Smooth muscle cell (in vitro differentiated cells): Measurements from ENCODE around the gene TRIP6. TPM values are rescaled to one million over a fixed set of nuclear protein-coding genes. Genes with fewer than 3 reads are reported as not detected.
"Not testable (repeated sequence)": the region's sequence is repeated elsewhere in the genome, so short reads cannot be mapped to it uniquely, and the experiment has no call there.

Experiments used
- DNase-seq: peaks from one replicate; lab custom pipeline; 2025; ENCODE audit not compliant: unreplicated experiment; lab: John Stamatoyannopoulos, UW
- H2AFZ ChIP-seq: fragments of 200-600 bp; sonication (generic); 2 replicates; pipeline ENCODE4 v1.6.0; 2016; ENCODE audit warnings: antibody characterized with exemption, low read depth, mild to moderate bottlenecking
- H3F3A ChIP-seq: fragments of 200-600 bp; sonication (generic); 2 replicates; pipeline ENCODE4 v1.6.0; 2017; ENCODE audit warnings: antibody characterized with exemption, low read depth
- H3K27ac ChIP-seq: fragments of 200-600 bp; sonication (generic); 2 replicates; pipeline ENCODE4 v1.5.1; 2016; ENCODE audit warnings: low read depth, mild to moderate bottlenecking
- H3K27me3 ChIP-seq: fragments of 200-600 bp; sonication (generic); 2 replicates; pipeline ENCODE4 v1.6.1; 2016; ENCODE audit warnings: low read depth, mild to moderate bottlenecking
- H3K36me3 ChIP-seq: fragments of 200-600 bp; sonication (generic); 2 replicates; pipeline ENCODE4 v1.5.1; 2016; ENCODE audit warnings: low read depth
- H3K4me1 ChIP-seq: fragments of 200-600 bp; sonication (generic); 2 replicates; pipeline ENCODE4 v1.5.1; 2016; ENCODE audit warnings: low read depth
- H3K4me2 ChIP-seq: fragments of 200-600 bp; sonication (generic); 2 replicates; pipeline ENCODE4 v1.6.0; 2016; ENCODE audit warnings: mild to moderate bottlenecking
- H3K4me3 ChIP-seq: fragments of 200-600 bp; sonication (generic); 2 replicates; pipeline ENCODE4 v1.5.1; 2016; ENCODE audit warnings: mild to moderate bottlenecking
- H3K79me2 ChIP-seq: fragments of 200-600 bp; sonication (generic); 2 replicates; pipeline ENCODE4 v1.6.0; 2016; ENCODE audit warnings: low read depth, mild to moderate bottlenecking
- H3K9ac ChIP-seq: fragments of 200-600 bp; sonication (generic); 2 replicates; pipeline ENCODE4 v1.6.0; 2016; ENCODE audit warnings: low read depth
- H3K9me3 ChIP-seq: fragments of 200-600 bp; sonication (generic); replicated peaks from 2 replicates; pipeline ENCODE4 v1.5.1; 2016; ENCODE audit warnings: low read depth
- H4K20me1 ChIP-seq: fragments of 200-600 bp; sonication (generic); 2 replicates; pipeline ENCODE4 v1.6.0; 2016; ENCODE audit warnings: low read depth
- WGBS: methylation state at CpG from one replicate; pipeline ENCODE4 v1.1.7; 2016; ENCODE audit warnings: low lambda C conversion rate; 5-methylcytosine and 5-hydroxymethylcytosine counted together
- polyA plus RNA-seq: library from polyadenylated mRNA; unstranded; fragments of >200 nt; fragmentation: Nextera tagmentation; extraction: Ambion mirVana; gene quantifications from 2 replicates; pipeline ENCODE4 v1.2.1, GENCODE V29; 2016
- total RNA-seq: library from RNA; depleted of rRNA; stranded (reverse); fragments of >200 nt; gene quantifications from 2 replicates; pipeline ENCODE4 v1.2.3, GENCODE V29; 2014
- TF ChIP-seq, protein P1 (sequence below): fragments of 200-600 bp; sonication (generic); IDR thresholded peaks from 2 replicates; pipeline ENCODE4 v1.5.1; 2017; ENCODE audit warnings: borderline replicate concordance, mild to moderate bottlenecking, antibody characterized with exemption; ENCODE audit not compliant: insufficient read depth, poor library complexity, severe bottlenecking

TRIP6 gene
- total and polyA plus RNA-seq, 2 experiments from 2014 or later = 46.8 to 65.6 TPM

DNA sequence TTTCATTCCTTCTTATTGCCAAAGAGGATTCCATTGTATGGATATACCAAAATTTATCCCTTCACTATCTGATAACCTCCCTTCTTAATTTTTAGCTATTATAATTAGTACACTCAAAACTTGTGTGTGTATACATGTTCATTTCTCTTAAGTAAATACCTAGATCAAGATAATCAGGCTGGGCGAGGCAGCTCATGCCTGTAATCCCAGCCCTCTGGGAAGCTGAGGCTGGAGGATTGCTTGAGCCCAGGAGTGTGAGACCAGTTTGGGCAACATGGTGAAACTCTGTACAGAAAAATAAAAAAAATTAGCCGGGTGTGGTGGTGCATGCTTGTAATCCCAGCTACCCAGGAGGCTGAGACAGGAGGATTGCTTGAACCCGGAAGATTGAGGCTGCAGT, 44.3 kb downstream of the TRIP6 start:
- no peak overlapping the region for H3K4me2 ChIP-seq
- TF ChIP-seq, protein P1, sequence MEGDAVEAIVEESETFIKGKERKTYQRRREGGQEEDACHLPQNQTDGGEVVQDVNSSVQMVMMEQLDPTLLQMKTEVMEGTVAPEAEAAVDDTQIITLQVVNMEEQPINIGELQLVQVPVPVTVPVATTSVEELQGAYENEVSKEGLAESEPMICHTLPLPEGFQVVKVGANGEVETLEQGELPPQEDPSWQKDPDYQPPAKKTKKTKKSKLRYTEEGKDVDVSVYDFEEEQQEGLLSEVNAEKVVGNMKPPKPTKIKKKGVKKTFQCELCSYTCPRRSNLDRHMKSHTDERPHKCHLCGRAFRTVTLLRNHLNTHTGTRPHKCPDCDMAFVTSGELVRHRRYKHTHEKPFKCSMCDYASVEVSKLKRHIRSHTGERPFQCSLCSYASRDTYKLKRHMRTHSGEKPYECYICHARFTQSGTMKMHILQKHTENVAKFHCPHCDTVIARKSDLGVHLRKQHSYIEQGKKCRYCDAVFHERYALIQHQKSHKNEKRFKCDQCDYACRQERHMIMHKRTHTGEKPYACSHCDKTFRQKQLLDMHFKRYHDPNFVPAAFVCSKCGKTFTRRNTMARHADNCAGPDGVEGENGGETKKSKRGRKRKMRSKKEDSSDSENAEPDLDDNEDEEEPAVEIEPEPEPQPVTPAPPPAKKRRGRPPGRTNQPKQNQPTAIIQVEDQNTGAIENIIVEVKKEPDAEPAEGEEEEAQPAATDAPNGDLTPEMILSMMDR = no peak
- H4K20me1 ChIP-seq = no peaks in the 10 kb centered on the region
- no peak overlapping the region for H3K9ac ChIP-seq
- no peaks in the 10 kb centered on the region for H3F3A ChIP-seq
- DNase-seq = no peak
- no peak overlapping the region for H2AFZ ChIP-seq
- no peaks in the 10 kb centered on the region for H3K27me3 ChIP-seq
- no peaks in the 10 kb centered on the region for H3K4me1 ChIP-seq
- H3K36me3 ChIP-seq = no peaks in the 10 kb centered on the region
- H3K27ac ChIP-seq = no peak overlapping the region
- no peaks in the 10 kb centered on the region for H3K9me3 ChIP-seq
- H3K4me3 ChIP-seq = no peak overlapping the region
- H3K79me2 ChIP-seq = no peaks in the 10 kb centered on the region
- 85% methylated on average over 3 of the region's 3 CpGs for WGBS

DNA sequence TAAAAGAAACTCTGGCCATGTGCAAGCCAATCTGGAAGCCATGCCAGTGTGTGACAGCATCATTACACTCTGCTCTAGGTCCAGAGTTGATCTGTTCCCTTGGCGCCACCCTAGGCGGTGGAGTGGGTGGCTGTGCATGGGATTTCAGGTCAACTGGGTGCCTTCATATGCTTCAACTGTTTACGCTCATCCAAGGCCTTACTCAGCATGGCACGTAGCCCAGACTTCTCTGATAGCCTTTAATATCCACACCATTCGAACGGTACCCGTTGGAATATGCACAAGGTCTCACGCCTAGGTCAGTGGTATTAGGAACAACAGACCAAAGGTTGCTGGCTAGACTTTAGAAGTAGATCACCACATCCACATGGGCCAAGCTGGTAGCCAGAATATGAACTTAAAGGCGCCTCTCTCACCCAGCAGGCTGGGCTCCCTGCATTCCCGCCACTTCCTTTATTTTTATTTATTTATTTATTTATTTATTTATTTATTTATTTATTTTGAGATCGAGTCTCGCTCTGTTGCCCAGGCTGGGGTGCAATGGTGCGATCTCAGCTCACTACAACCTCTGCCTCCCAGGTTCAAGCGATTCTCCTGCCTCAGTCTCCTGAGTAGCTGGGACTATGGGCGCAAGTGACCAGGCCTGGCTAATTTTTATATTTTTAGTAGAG, 47.2 kb downstream of the TRIP6 start:
- Histone ChIP-seq H3K27me3 (no peaks in the 10 kb centered on the region), H3K27ac (no peak overlapping the region), H4K20me1 (no peaks in the 10 kb centered on the region), H3K4me2 (no peak overlapping the region), H3K9me3 (no peaks in the 10 kb centered on the region), H3F3A (no peaks in the 10 kb centered on the region), H3K9ac (no peak overlapping the region), H3K36me3 (no peaks in the 10 kb centered on the region), H3K4me3 (no peak overlapping the region), H2AFZ (no peak overlapping the region), H3K4me1 (no peaks in the 10 kb centered on the region), H3K79me2 (no peaks in the 10 kb centered on the region)
- TF ChIP-seq, protein P1 = no peak
- DNase-seq = no peak
- WGBS = 89% methylated on average over 15 of the region's 15 CpGs

DNA sequence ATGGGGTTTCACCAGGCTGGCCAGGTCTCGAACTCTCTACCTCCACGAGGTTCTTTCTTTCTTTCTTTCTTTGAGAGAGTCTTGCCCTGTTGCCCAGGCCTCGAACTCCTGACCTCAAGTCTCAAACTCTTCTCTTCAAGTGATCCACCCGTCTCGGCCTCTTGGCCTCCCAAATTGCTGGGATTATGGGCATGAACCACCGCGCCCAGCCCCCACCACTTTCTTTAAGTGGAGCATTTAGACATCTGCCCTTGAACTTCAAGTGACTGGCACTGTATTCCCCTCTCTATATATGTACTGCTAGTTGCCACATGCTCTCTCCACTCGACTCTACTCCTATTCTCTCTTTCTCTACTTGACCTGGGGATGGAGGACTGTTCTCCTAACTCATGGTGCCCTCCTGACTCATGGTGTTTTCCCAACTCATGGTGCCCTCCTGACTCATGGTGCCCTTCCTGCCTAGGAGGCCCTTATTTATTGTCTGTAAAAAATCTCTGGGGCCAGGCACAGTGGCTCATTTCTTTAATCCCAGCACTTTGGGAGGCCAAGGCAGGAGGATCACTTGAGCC, 47.8 kb downstream of the TRIP6 start:
- Histone ChIP-seq H3K27ac (no peak overlapping the region), H3K4me3 (no peak overlapping the region)

DNA sequence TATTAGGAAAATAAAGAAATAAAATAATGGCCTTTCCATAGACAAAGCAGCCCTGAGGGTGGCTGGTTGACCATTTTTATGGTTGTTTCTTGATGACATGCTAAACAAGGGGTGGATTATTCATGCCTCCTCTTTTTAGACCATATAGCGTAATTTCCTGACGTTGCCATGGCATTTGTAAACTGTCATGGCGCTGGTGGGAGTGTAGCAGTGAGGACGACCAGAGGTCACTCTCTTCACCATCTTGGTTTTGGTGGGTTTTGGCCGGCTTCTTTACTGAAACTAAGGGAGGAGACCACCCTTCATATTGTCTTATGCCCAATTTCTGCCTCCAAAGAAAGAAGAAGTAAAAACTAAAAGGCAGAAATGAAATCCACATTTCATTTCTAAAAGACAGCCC, 52.1 kb downstream of the TRIP6 start:
- H3K27me3 ChIP-seq, H3K79me2 ChIP-seq, H3K4me3 ChIP-seq, H4K20me1 ChIP-seq, H3F3A ChIP-seq, H3K9me3 ChIP-seq, H3K9ac ChIP-seq, H3K4me1 ChIP-seq, H3K36me3 ChIP-seq, H3K4me2 ChIP-seq, DNase-seq, H2AFZ ChIP-seq, H3K27ac ChIP-seq: not testable (repeated sequence)
- WGBS = 96% methylated on average over 5 of the region's 5 CpGs

More for the DNA sequence above, 47.8 kb downstream of the TRIP6 start:
- no peak for DNase-seq
- H4K20me1 ChIP-seq = no peaks in the 10 kb centered on the region
- no peaks in the 10 kb centered on the region for H3K27me3 ChIP-seq
- no peaks in the 10 kb centered on the region for H3K4me1 ChIP-seq
- TF ChIP-seq, protein P1 = no peak
- no peak overlapping the region for H3K4me2 ChIP-seq
- H3F3A ChIP-seq = no peaks in the 10 kb centered on the region
- H3K36me3 ChIP-seq = no peaks in the 10 kb centered on the region
- 91% methylated on average over 8 of the region's 8 CpGs for WGBS
- no peaks in the 10 kb centered on the region for H3K79me2 ChIP-seq
- no peak overlapping the region for H3K9ac ChIP-seq
- no peak overlapping the region for H2AFZ ChIP-seq
- no peaks in the 10 kb centered on the region for H3K9me3 ChIP-seq

DNA sequence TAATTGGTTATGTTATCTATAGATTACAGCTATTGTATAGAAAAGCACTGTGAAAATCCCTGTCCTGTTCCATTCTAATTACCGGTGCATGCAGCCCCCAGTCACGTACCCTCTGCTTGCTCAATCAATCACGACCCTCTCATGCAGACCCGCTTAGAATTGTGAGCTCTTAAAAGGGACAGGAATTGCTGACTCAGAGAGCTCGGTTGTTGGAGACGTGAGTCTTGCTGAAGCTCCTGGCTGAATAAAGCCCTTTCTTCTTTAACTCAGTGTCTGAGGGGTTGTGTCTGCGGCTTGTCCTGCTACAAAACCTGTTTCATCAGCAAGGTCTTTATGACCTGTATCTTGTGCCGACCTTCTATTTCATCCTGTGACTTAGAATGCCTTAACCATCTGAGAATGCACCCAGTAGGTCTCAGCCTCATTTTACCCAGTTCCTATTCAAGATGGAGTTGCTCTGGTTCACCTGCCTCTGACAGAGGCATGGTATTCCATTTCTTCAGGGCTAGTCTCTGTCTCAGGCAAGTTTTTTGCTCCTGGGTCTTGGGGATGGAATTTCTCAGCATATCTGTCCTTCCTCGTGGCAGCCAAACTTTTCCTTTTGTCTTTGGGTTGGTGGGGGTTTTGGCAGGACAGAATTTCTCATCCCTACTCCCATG, 52.7 kb downstream of the TRIP6 start:
- H4K20me1 ChIP-seq, H3K27me3 ChIP-seq, DNase-seq, H3K79me2 ChIP-seq, H3K27ac ChIP-seq, H3K9me3 ChIP-seq, H2AFZ ChIP-seq, H3F3A ChIP-seq, H3K9ac ChIP-seq, H3K4me1 ChIP-seq, H3K4me3 ChIP-seq, H3K36me3 ChIP-seq, H3K4me2 ChIP-seq: not testable (repeated sequence)
- 81% methylated on average over 9 of the region's 9 CpGs for WGBS
